ENCODE data around the gene PDE1A. TPM values are rescaled to one million over a fixed set of nuclear protein-coding genes. Genes with fewer than 3 reads are reported as not detected.

Gene PDE1A
- total RNA-seq, 2 experiments from 2014 or later: not detected

DNA sequence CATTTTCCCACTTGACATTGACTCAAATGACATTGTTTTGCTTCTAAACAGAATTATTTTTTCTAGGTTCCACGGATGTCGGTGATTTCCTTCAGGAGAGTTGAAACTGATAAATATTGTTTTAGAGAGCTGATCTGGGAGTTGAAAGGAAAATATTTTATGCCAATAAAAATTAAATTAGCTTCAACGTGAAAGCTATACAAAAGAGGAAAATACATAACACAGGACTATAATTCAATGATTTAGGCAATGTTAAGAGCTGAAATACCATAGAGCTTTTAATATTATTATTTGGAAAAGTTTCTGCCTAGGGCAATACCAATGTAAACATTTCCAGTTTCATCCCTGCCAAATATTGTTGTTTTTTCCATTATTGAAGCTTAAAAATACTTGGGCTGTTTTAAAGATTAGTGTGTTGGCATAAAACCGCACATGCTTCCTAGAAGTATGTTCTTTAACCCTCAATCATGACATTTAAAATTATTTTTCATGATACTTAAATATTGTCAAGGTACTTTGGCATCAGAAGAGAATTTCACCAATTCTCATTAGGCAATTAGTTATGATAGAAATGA lies 18.6 kb upstream of the PDE1A start:
- H3K9me3 Mint-ChIP-seq: no peaks in the 10 kb centered on the region
- no peak overlapping the region for H3K4me3 Mint-ChIP-seq
- no peak overlapping the region for H3K27ac Mint-ChIP-seq
- H3K36me3 ChIP-seq (ENCODE audit: insufficient read depth, low read length): no peaks in the 10 kb centered on the region
- H3K4me1 Mint-ChIP-seq (ENCODE audit: low read depth): no peaks in the 10 kb centered on the region
- TF ChIP-seq, protein P1, sequence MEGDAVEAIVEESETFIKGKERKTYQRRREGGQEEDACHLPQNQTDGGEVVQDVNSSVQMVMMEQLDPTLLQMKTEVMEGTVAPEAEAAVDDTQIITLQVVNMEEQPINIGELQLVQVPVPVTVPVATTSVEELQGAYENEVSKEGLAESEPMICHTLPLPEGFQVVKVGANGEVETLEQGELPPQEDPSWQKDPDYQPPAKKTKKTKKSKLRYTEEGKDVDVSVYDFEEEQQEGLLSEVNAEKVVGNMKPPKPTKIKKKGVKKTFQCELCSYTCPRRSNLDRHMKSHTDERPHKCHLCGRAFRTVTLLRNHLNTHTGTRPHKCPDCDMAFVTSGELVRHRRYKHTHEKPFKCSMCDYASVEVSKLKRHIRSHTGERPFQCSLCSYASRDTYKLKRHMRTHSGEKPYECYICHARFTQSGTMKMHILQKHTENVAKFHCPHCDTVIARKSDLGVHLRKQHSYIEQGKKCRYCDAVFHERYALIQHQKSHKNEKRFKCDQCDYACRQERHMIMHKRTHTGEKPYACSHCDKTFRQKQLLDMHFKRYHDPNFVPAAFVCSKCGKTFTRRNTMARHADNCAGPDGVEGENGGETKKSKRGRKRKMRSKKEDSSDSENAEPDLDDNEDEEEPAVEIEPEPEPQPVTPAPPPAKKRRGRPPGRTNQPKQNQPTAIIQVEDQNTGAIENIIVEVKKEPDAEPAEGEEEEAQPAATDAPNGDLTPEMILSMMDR (IDR thresholded peaks at IDR 0.05): no peak
- no peaks in the 10 kb centered on the region for H3K4me1 ChIP-seq (ENCODE audit: insufficient read depth, low read length)
- H3K27ac ChIP-seq (ENCODE audit: low read depth in 1 of 2, low read length in 2 of 2): no peak overlapping the region
- no peak for DNase-seq
- intact Hi-C loops (cut with DNase I, micrococcal nuclease): no loop called here
- H3K27me3 Mint-ChIP-seq: no peaks in the 10 kb centered on the region
- no peaks in the 10 kb centered on the region for H3K9me3 ChIP-seq (ENCODE audit: control insufficient read depth in 1 of 2, insufficient read depth in 1 of 2, low read length in 2 of 2)
- H3K4me3 ChIP-seq (ENCODE audit: low read length): no peak overlapping the region
- no peaks in the 10 kb centered on the region for H3K36me3 Mint-ChIP-seq (ENCODE audit: low read depth)
- ChIA-PET CTCF (interaction anchor here (0.6 kb wide), 1 partner anchor 21 kb away, joined by 4 read pairs; no protein-coding TSS in a partner anchor), POLR2A (no interaction called here)
- ATAC-seq (ENCODE audit: poor library complexity): no peak
- H3K27me3 ChIP-seq (ENCODE audit: control insufficient read depth in 1 of 2, insufficient read depth in 2 of 2, low read length in 2 of 2): no peaks in the 10 kb centered on the region

DNA sequence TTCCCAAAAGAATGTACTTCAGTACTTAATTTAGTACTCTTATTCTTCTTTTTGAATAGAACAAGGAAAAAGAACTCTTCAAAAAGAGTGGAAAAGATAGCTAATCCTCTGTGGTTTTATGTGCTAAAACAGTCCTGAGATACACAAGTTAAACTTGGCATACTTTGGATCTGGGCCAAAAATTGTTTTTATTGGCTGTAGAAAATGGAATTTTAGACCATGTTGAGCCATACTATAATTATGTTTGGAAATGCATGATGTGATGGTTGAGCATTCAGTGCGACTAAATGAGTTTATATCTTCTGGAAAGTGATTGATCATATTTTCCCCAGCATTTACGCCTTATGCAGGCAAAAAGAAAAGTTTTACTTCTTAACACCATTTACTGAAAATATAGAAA lies 18.0 kb upstream of the PDE1A start:
- ChIA-PET POLR2A (no interaction called here), CTCF (no interaction called here)
- no peak overlapping the region for H3K4me3 Mint-ChIP-seq
- H3K36me3 Mint-ChIP-seq (ENCODE audit: low read depth): no peaks in the 10 kb centered on the region
- no peaks in the 10 kb centered on the region for H3K36me3 ChIP-seq (ENCODE audit: insufficient read depth, low read length)
- H3K9me3 Mint-ChIP-seq: no peaks in the 10 kb centered on the region
- DNase-seq (no peak), ATAC-seq (ENCODE audit: poor library complexity) (no peak)
- TF ChIP-seq, protein P1 (IDR thresholded peaks at IDR 0.05): no peak
- no peak overlapping the region for H3K4me3 ChIP-seq (ENCODE audit: low read length)
- no peaks in the 10 kb centered on the region for H3K27me3 ChIP-seq (ENCODE audit: control insufficient read depth in 1 of 2, insufficient read depth in 2 of 2, low read length in 2 of 2)
- no peak overlapping the region for H3K27ac Mint-ChIP-seq
- H3K4me1 ChIP-seq (ENCODE audit: insufficient read depth, low read length): no peaks in the 10 kb centered on the region
- intact Hi-C loops (cut with DNase I, micrococcal nuclease): no loop called here
- no peaks in the 10 kb centered on the region for H3K9me3 ChIP-seq (ENCODE audit: control insufficient read depth in 1 of 2, insufficient read depth in 1 of 2, low read length in 2 of 2)
- no peaks in the 10 kb centered on the region for H3K4me1 Mint-ChIP-seq (ENCODE audit: low read depth)
- no peaks in the 10 kb centered on the region for H3K27me3 Mint-ChIP-seq
- H3K27ac ChIP-seq (ENCODE audit: low read depth in 1 of 2, low read length in 2 of 2): no peak overlapping the region

DNA sequence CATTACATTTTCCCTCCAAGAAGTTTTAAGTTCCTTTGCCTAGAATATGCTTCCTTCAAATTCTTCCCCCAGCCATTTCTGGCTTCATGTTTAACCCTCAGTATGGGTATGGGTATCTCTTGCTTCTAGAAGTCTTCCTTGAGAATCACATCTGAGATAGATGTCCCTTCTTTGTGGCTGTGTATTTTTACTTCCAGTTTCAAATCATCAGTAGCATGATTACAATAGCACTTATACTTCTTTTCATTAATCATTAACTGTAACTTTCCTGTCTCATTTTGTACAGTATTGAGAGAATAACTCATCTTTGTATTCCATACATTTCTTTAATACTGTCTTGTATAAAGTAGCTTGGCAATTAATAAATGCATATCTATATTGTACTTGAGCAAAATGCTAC lies 17.3 kb upstream of the PDE1A start:
- Histone ChIP-seq H3K4me3 (ENCODE audit: low read length) (no peak overlapping the region), H3K36me3 (ENCODE audit: insufficient read depth, low read length) (no peaks in the 10 kb centered on the region), H3K27me3 (ENCODE audit: control insufficient read depth in 1 of 2, insufficient read depth in 2 of 2, low read length in 2 of 2) (no peaks in the 10 kb centered on the region), H3K9me3 (ENCODE audit: control insufficient read depth in 1 of 2, insufficient read depth in 1 of 2, low read length in 2 of 2) (no peaks in the 10 kb centered on the region), H3K27ac (ENCODE audit: low read depth in 1 of 2, low read length in 2 of 2) (no peak overlapping the region), H3K4me1 (ENCODE audit: insufficient read depth, low read length) (no peaks in the 10 kb centered on the region)
- CTCF ChIA-PET: no interaction called here
- POLR2A ChIA-PET: no interaction called here
- DNase-seq (no peak), ATAC-seq (ENCODE audit: poor library complexity) (no peak)
- H3K9me3 Mint-ChIP-seq: no peaks in the 10 kb centered on the region
- no peaks in the 10 kb centered on the region for H3K36me3 Mint-ChIP-seq (ENCODE audit: low read depth)
- no peaks in the 10 kb centered on the region for H3K27me3 Mint-ChIP-seq
- no peaks in the 10 kb centered on the region for H3K4me1 Mint-ChIP-seq (ENCODE audit: low read depth)
- H3K27ac Mint-ChIP-seq: no peak overlapping the region
- intact Hi-C loops (cut with DNase I, micrococcal nuclease): no loop called here
- H3K4me3 Mint-ChIP-seq: no peak overlapping the region
- TF ChIP-seq, protein P1 (IDR thresholded peaks at IDR 0.05): no peak
